IgD-negative memory B cell (primary cell): Measurements from ENCODE around the gene NUTM2F. TPM values are rescaled to one million over a fixed set of nuclear protein-coding genes. Genes with fewer than 3 reads are reported as not detected.
"Not testable (repeated sequence)": the region's sequence is repeated elsewhere in the genome, so short reads cannot be mapped to it uniquely, and the experiment has no call there.

Experiments
- H3K27ac Mint-ChIP-seq, 3 donors: one replicate each; pipeline ENCODE4 v1.8.0; 2020 to 2022; ENCODE audit warnings: mild to moderate bottlenecking in 3 of 3, mixed read lengths in 3 of 3, moderate library complexity in 1 of 3
- H3K27me3 Mint-ChIP-seq: one replicate; pipeline ENCODE4 v1.8.0; 2021; ENCODE audit warnings: mixed read lengths
- H3K36me3 Mint-ChIP-seq: one replicate; pipeline ENCODE4 v1.8.0; 2020; ENCODE audit warnings: mild to moderate bottlenecking, mixed read lengths
- H3K4me1 Mint-ChIP-seq, 3 donors: one replicate each; pipeline ENCODE4 v1.8.0; 2020 to 2022; ENCODE audit warnings: mixed read lengths in 3 of 3, mild to moderate bottlenecking in 1 of 3
- H3K4me3 Mint-ChIP-seq, 4 donors: one replicate each; pipeline ENCODE4 v1.8.0; 2020 to 2022; ENCODE audit warnings: mild to moderate bottlenecking in 4 of 4, mixed read lengths in 4 of 4, moderate library complexity in 3 of 4
- H3K9me3 Mint-ChIP-seq, 3 donors: one replicate each; pipeline ENCODE4 v1.8.0; 2020 to 2021; ENCODE audit warnings: mixed read lengths in 3 of 3, mild to moderate bottlenecking in 1 of 3
- polyA plus RNA-seq: library from polyadenylated mRNA; unstranded; fragments of 300-500 nt; fragmentation: Illumina TruSeq; gene quantifications from one replicate; pipeline ENCODE4 v1.2.3, GENCODE V29; 2021

The NUTM2F gene
- polyA plus RNA-seq, 1 donor from 2014 or later, result not detected

DNA sequence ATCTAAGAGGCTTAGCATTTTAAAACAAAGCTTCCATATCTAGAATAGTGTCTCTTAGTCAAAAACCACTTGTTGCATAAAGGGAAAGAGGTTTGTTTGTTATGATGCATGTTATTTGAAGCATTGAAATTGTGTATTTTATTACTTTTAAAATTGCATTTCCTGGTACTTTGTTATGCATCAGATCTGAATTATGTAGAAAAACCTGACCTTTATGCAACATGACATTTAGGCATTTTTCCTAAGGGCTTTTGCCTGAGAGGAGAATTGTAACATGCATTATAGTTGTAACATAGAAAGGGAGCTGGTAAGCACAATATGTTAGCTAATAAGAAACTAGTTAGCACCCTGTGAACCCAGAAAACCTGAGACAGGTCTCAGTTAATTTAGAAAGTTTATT, 47.3 kb downstream of the NUTM2F start:
- Mint-ChIP-seq H3K36me3 (peaks cover 29% of the 10 kb centered on the region), H3K27ac (no peak overlapping the region), H3K27me3 (no peaks in the 10 kb centered on the region), H3K9me3 (peaks cover 0 to 6% (median 2%) of the 10 kb centered on the region in 3 donors), H3K4me1 (no peaks in the 10 kb centered on the region), H3K4me3 (no peak overlapping the region)

DNA sequence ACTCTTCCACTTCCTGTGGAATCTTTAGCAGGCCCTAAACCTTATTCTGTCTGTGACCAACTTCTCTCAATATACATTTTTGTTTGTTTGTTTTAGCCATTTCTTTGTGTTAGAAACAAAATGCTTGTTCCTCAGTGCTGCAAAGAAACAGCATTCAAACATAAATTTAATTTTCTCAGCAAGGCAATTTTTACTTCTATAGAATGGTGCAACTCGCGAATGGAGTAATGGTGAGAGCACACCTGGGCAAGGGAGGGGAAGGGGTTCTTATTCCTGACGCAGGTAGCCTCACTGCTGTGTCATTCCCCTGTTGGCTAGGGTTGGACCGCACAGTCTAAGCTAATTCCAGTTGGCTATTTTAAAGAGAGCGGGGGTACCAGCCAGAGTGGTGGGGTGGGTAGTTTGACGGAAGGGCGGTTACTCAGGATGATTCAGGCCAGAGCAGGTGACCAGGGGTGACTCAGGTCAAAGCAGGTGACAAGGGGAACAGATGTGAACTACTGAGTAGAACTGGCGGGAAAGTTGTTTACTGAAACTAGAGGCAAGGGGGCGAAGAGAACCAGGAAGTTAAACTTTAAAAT, 47.9 kb downstream of the NUTM2F start:
- H3K4me1 Mint-ChIP-seq, result peaks cover 0 to 1% (median under 1%) of the 10 kb centered on the region in 3 donors
- H3K9me3 Mint-ChIP-seq, result peaks cover 0 to 6% (median 2%) of the 10 kb centered on the region in 3 donors
- no peak overlapping the region for H3K4me3 Mint-ChIP-seq
- peaks cover 33% of the 10 kb centered on the region for H3K36me3 Mint-ChIP-seq
- H3K27ac Mint-ChIP-seq, result no peak overlapping the region
- no peaks in the 10 kb centered on the region for H3K27me3 Mint-ChIP-seq

DNA sequence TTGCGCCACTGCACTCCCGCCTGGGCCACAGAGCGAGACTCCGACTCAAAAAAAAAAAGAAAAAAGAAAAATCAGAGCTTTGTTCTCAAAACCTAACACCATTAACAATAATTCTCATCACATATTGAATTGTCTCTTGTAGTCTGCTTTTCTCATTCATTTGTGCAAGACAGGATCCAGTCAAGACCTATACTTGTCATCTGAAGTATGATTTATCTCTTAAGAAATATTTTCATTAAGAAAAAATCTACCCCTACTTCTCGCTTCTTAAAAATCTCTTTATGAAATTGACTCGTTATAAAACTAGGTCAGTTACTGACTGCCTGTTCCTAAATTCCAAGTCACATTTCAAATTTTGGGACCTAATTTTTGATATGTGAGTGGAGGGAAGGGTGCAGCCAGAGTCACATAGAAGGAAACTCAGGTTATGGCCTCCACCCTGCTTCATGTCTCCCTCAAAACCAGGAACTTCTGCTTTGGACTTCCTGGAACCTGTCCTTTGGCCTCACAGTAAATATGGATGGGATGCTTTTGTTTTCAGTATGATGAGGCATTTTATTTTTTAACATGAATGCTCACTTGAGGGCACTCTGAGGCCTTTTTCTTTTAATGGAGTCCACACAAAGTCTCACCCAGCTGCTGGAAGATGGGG, 50.4 kb downstream of the NUTM2F start:
- no peaks in the 10 kb centered on the region for H3K27me3 Mint-ChIP-seq
- H3K36me3 Mint-ChIP-seq, result peaks cover 34% of the 10 kb centered on the region
- peaks cover under 1 to 11% (median 6%) of the 10 kb centered on the region in 3 donors for H3K4me1 Mint-ChIP-seq
- H3K4me3 Mint-ChIP-seq, result no peak overlapping the region
- no peak overlapping the region for H3K27ac Mint-ChIP-seq
- peaks cover 0 to 6% (median 2%) of the 10 kb centered on the region in 3 donors for H3K9me3 Mint-ChIP-seq

- not testable (repeated sequence) for H3K9me3 Mint-ChIP-seq, H3K27ac Mint-ChIP-seq, H3K4me3 Mint-ChIP-seq, H3K27me3 Mint-ChIP-seq
- Mint-ChIP-seq H3K4me1 (peaks cover 6 to 20% (median 13%) of the 10 kb centered on the region in 3 donors), H3K36me3 (peaks cover 34% of the 10 kb centered on the region)
Observed at GRCh38 chr9:94277029-94277428, 51.4 kb downstream of the NUTM2F start.

DNA sequence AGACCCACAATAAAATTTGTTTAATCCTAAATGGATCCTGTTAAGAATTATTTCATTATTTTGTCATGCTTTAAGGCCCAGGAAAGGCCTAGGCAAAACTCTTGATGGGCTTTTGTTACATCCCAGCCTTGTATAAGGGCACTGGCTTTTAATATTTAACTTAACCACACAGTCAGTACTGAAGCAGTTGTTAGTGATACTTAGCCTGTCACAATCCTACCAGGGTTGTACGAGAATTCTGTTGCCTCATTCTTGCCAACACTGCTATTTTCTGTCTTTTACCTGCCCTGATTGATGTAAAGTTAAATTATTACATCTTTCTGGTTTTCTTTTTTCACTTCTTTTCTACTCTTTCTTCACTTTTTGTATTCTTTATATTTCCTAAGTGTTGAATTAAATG, 58.4 kb downstream of the NUTM2F start:
- peak overlapping the region in 1 of 4 donors; percentile 22 for H3K4me3 Mint-ChIP-seq
- peaks cover 8% of the 10 kb centered on the region for H3K36me3 Mint-ChIP-seq
- peaks cover 10 to 23% (median 17%) of the 10 kb centered on the region in 3 donors for H3K4me1 Mint-ChIP-seq
- no peak overlapping the region for H3K27ac Mint-ChIP-seq
- no peaks in the 10 kb centered on the region for H3K27me3 Mint-ChIP-seq
- H3K9me3 Mint-ChIP-seq, result peaks cover 0 to 5% (median 0%) of the 10 kb centered on the region in 3 donors

- Mint-ChIP-seq H3K4me3 (peak overlapping the region in 1 of 4 donors; percentile 8), H3K36me3 (peaks cover 8% of the 10 kb centered on the region), H3K4me1 (peaks cover 15 to 28% (median 17%) of the 10 kb centered on the region in 3 donors), H3K27ac (no peak overlapping the region), H3K9me3 (peaks cover 0 to 5% (median 0%) of the 10 kb centered on the region in 3 donors), H3K27me3 (no peaks in the 10 kb centered on the region)
Observed at GRCh38 chr9:94269264-94269663, 59.2 kb downstream of the NUTM2F start.

Other genes starting within 250 kb of the NUTM2F start
- gene PTPDC1, start 244.2 kb downstream of the NUTM2F start, polyA plus RNA-seq, result 2.7 TPM
- gene ZNF169, start 69.3 kb downstream of the NUTM2F start, polyA plus RNA-seq, result 3.2 TPM
- gene PCAT7, start 226.4 kb upstream of the NUTM2F start, polyA plus RNA-seq, result not detected